Measurements from ENCODE around the gene LLCFC1.

Gene LLCFC1

DNA sequence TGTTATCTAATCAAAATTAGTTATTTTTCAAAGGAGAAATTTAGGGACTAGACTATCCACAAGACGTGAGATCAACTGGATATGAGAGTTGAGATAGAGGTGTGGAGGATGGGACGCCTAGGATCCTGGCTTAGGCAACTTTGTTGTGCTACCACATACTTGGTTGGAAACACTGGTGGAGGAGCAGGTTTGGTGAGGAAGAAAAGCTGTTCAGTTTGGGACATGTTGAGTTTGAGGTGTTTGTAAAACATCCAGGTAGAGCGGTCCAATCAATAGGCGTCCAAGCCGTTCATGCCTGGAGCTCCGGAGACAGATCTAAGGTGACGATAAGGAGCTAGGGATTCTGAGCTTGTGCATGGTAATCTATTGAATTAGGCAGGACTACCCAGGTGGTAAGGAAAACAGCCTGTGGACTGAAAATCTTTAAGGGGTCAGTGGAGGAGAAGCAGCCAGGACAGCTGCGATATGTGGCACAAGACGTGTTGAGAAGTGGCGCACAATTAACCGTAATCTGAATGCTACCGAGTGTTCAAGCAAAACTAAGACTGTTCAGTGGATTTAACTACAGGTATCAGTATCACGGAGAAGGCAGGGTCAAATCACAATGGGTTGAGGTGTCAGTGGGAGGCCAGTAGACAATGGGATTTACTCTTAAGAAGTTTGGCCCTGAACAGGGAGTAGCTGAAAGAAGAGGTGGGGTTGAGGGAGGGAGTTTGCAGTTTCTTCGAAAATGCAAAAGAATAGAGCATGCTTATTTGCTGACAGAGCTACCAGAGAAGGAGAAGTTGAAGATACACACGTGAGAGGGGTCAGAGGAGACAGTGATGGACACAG, 37.6 kb upstream of the LLCFC1 start:
- TF ChIP-seq, protein P1, sequence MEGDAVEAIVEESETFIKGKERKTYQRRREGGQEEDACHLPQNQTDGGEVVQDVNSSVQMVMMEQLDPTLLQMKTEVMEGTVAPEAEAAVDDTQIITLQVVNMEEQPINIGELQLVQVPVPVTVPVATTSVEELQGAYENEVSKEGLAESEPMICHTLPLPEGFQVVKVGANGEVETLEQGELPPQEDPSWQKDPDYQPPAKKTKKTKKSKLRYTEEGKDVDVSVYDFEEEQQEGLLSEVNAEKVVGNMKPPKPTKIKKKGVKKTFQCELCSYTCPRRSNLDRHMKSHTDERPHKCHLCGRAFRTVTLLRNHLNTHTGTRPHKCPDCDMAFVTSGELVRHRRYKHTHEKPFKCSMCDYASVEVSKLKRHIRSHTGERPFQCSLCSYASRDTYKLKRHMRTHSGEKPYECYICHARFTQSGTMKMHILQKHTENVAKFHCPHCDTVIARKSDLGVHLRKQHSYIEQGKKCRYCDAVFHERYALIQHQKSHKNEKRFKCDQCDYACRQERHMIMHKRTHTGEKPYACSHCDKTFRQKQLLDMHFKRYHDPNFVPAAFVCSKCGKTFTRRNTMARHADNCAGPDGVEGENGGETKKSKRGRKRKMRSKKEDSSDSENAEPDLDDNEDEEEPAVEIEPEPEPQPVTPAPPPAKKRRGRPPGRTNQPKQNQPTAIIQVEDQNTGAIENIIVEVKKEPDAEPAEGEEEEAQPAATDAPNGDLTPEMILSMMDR (IDR thresholded peaks at IDR 0.05; ENCODE audit: low read depth, low read length, missing control alignments), result no peak
- no peak for DNase-seq (ENCODE audit: low read depth)
- H3K4me3 ChIP-seq (ENCODE audit: low read depth, low read length), result no peak overlapping the region

GRCh38 chr7:142904128-142904527, 35.2 kb upstream of the LLCFC1 start:
- no peak overlapping the region for H3K4me3 ChIP-seq (ENCODE audit: low read depth, low read length)
- TF ChIP-seq, protein P1 (IDR thresholded peaks at IDR 0.05; ENCODE audit: low read depth, low read length, missing control alignments), result no peak
- no peak for DNase-seq (ENCODE audit: low read depth)

DNA sequence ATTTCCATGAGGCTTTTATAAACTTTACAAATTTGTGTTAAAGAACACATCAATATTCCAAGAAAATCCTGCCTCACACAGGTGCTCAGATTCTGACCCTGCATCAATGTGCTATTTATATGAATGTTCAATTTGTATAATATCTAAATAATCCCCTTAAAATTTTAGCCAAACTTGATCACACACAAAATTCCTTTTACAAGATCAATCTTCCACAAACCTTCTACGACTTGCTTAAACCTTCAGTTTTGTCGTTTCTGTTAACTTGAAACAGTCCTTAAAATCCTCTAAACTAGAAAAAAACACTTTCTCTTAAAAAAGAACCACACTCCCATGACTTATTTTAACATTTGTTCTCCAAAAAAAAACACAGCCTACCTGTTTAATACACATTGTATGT, 33.5 kb upstream of the LLCFC1 start:
- H3K4me3 ChIP-seq (ENCODE audit: low read depth, low read length), result no peak overlapping the region
- TF ChIP-seq, protein P1 (IDR thresholded peaks at IDR 0.05; ENCODE audit: low read depth, low read length, missing control alignments), result no peak
- no peak for DNase-seq (ENCODE audit: low read depth)

- TF ChIP-seq, protein P1 (IDR thresholded peaks at IDR 0.05; ENCODE audit: low read depth, low read length, missing control alignments), result no peak
These were observed 32.6 kb upstream of the LLCFC1 start for GRCh38 chr7:142906643-142907042.

DNA sequence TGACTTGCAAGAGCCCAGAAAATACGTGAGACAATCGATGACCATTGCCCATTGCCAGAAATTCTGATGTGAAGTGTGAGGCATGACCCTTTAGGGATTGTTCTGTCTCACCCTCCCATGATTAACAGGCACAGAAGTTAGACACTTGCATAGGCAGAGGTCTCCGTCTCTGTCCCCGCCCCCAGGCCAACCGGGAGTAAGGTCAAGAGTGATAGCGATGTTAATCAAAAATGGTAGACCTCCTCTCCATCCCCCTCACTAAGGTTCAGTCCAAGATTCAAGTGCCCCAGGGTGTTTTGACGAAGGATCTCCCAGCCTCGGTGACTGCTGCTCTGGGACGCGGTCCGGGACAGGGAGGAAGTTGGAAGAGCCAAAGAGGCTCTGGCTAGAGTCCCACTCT, 31.0 kb upstream of the LLCFC1 start:
- TF ChIP-seq, protein P1 (IDR thresholded peaks at IDR 0.05; ENCODE audit: low read depth, low read length, missing control alignments), result no peak
- no peak overlapping the region for H3K4me3 ChIP-seq (ENCODE audit: low read depth, low read length)
- no peak for DNase-seq (ENCODE audit: low read depth)

More at GRCh38 chr7:142906643-142907042, 32.6 kb upstream of the LLCFC1 start:
- DNase-seq (ENCODE audit: low read depth), result no peak
- H3K4me3 ChIP-seq (ENCODE audit: low read depth, low read length), result no peak overlapping the region

DNA sequence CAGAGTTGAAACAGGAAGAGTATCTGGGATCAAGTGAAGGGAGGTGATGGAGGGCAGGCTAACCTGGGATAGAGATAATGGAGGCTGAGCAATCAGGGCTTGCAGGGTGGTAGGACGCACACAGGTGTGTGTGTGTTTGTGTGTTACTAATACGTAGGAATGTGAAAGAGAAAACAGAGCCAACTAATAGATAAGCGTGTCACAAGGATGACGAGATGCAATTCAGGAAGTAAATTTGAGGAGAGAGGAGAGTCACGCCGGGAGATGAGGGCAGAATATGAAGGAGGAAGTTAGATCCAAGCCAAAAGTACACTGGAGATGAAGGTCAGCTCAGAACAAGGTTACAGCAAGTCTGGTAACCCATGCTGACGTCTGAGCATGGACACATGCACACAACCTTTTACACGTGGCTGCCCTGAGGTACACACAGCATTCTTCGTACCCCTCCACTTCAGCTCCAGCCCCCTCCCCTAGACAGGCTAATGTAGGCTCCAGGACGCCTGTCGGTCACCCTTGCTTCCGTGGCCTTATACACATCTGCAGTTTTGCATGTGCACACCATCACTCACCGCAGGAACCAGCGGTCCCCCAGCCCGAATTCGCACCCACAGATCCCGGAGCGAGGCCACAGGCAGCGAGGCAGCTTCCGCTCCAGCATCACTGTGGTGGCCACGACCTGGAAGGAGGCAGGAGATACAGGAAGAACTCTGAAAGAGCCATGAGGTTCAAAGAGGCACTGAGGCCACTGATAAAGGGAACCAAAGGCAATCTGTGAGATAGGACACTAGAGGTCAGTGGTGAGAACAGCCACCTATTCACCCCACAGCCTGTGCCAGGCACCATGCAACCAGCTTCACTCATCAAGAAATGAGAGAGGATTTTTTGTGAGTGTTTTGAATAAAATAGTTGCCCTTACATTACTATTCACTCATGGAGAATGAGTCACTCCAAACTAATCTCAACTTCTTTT, 30.1 kb upstream of the LLCFC1 start:
- TF ChIP-seq, protein P1 (IDR thresholded peaks at IDR 0.05; ENCODE audit: low read depth, low read length, missing control alignments), result peak; percentile 55
- H3K4me3 ChIP-seq (ENCODE audit: low read depth, low read length), result no peak overlapping the region
- no peak for DNase-seq (ENCODE audit: low read depth)
